ENCODE results near the gene RAB27B.

The RAB27B gene

GRCh38 chr18:54942144-54942543, 113.9 kb downstream of the RAB27B start:
- no peak for TF ChIP-seq ZFX (IDR thresholded peaks at IDR 0.05)
- no peak for TF ChIP-seq CTCF (conservative IDR thresholded peaks at IDR 0.05)

GRCh38 chr18:54942569-54942968, 114.3 kb downstream of the RAB27B start:
- H3K27ac ChIP-seq, result no peak overlapping the region
- TF ChIP-seq CTCF (conservative IDR thresholded peaks at IDR 0.05) (no peak), ZFX (IDR thresholded peaks at IDR 0.05) (no peak)

More at GRCh38 chr18:54942144-54942543, 113.9 kb downstream of the RAB27B start:
- no peak overlapping the region for H3K27ac ChIP-seq

All from C4-2B (cell line).